ENCODE measurements around the gene FHL1. TPM values are rescaled to one million over a fixed set of nuclear protein-coding genes. Genes with fewer than 3 reads are reported as not detected.

Gene FHL1
- total RNA-seq: 10 to 100 TPM; 15.3 to 21.5 TPM

DNA sequence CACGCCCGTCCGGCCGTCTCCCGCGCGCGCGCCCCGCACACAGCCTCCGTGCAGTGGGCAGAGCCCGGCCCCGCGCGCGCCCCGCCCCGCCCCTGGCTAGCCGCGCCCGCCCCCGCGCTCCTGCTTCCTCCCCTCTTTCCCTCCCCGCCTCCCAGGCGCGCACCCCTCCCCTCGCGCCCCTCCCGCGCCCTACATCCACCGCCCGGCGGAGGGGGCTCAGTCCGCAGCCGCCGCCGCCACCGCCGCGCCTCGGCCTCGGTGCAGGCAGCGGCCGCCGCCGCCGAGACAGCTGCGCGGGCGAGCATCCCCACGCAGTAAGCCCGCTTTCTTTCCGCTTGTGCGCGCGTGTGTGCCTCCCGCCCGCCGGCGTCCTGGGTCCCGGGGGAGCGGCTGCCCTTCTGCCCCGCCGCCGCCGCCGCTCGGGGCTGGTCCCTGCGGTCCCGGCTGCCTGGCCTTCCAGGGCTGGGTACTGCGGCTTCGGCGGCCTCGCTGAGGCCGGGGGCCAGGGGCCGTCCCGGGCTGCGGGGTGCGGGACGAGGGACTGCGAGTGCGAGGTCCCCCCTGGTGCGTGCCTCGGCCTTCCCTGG, at the start of gene FHL1:
Gene FHL1, plus strand, starts transcription at position 219 of the 587 bp plus-strand sequence.

DNA sequence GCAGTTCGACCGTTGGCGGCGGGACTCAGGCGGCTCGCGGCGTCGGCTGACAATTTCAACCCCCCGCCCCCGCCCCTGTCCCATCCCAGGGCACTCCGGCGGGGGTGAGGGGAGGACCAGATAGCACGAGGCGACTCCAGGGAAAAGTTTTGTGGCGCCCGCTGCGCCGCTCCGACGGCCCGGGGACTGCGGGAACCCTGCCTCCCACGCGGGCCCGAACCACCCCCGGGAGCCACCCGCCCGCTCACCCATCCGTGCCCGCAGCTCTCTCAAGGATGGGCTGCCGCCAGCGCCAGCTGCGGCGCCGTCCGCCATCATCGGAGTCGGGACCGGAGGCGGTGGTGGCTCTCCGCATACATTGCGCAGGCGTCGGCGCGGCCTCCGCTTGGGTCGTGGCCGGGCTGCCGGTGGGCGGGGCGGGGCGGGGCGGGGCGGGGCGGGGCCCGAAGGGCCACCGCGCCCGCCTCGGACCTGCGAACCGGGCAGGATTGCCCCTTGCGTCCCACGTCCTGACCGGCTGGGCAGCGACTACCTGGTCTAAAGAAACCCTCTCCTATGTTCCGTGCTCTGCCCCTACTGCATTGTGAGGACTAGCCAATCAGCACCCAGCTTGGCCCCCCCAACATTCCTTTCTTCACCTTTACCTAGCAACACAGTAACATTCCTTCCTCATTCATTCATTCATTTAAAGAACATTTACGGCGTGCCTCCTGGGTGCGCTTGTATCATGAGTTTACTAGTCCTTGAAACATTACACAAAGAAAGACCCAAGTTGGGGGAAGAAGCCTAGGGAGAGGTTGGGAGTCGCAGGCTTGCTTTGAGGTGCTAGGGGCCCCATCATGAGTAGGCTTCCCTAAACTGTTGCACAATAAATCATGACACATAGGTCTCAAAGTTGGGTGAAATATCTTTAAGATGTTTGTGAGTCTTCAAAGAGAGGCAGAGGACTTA, 104.0 kb downstream of the FHL1 start, which contains the start of gene MAP7D3:
Gene MAP7D3, minus strand, starts transcription at position 360 of the 951 bp plus-strand sequence. Its CDS starts 42 bp downstream, at position 318.

Other genes with a start within 250 kb of the FHL1 start
- gene MMGT1, start 173.5 kb upstream of the FHL1 start, total RNA-seq: 10 to 100 TPM; 22.1 TPM
- gene SLC9A6, start 162.1 kb upstream of the FHL1 start, total RNA-seq: 10 to 100 TPM; 15.7 to 16.1 TPM
- gene MAP7D3, start 103.9 kb downstream of the FHL1 start, total RNA-seq: 10 to 100 TPM; 12.3 to 13.1 TPM
- gene ADGRG4, start 153.4 kb downstream of the FHL1 start, total RNA-seq: not detected

Measured in activated naive CD4-positive, alpha-beta T cell treated with anti-CD3 and anti-CD28 coated beads, Interleukin-2, amount 10 ng/mL, durations not matched to agents 5 hours and 36 hours (primary cell).